Gastrocnemius medialis (tissue), 4 donors: ENCODE data around the gene PIAS1.

Experiments used
- POLR2A ChIP-seq, 2 donors: fragments of 450-650 bp; IDR thresholded peaks; one replicate each; pipeline ENCODE4 v1.6.1; 2017; ENCODE audit warnings: antibody characterized with exemption in 2 of 2, mild to moderate bottlenecking in 2 of 2, moderate library complexity in 2 of 2
- TF ChIP-seq, protein P1 (sequence below), 5 experiments: fragments of 450-650 bp in 3 of 5; fragments of 200-600 bp in 2 of 5; sonication (generic) in 2 of 5; IDR thresholded peaks in 4 of 5; conservative IDR thresholded peaks in 1 of 5; 1 replicate in 4 of 5; 2 replicates in 1 of 5; pipeline ENCODE4 v1.5.1; 2016 to 2019; ENCODE audit warnings: antibody characterized with exemption in 5 of 5, mild to moderate bottlenecking in 3 of 5, moderate library complexity in 3 of 5

DNA sequence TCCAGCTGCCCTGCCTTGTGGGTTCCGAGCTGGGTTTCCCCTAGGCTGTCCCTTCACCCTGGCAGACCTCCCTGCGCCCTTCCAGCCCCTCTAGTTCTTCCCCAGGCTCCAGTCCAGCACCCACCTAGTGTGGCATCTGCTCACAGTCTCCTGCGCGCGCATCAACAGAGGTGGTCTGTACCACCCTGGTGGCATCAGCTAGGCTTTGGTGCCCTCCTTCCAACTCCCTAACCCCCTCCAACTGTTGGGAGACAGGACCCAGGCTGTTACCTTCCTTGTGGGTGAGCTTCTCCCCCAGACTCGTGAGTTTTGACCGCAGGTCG lies 143.0 kb downstream of the PIAS1 start:
- no peak for TF ChIP-seq POLR2A (IDR thresholded peaks at IDR 0.05)
- TF ChIP-seq, protein P1, sequence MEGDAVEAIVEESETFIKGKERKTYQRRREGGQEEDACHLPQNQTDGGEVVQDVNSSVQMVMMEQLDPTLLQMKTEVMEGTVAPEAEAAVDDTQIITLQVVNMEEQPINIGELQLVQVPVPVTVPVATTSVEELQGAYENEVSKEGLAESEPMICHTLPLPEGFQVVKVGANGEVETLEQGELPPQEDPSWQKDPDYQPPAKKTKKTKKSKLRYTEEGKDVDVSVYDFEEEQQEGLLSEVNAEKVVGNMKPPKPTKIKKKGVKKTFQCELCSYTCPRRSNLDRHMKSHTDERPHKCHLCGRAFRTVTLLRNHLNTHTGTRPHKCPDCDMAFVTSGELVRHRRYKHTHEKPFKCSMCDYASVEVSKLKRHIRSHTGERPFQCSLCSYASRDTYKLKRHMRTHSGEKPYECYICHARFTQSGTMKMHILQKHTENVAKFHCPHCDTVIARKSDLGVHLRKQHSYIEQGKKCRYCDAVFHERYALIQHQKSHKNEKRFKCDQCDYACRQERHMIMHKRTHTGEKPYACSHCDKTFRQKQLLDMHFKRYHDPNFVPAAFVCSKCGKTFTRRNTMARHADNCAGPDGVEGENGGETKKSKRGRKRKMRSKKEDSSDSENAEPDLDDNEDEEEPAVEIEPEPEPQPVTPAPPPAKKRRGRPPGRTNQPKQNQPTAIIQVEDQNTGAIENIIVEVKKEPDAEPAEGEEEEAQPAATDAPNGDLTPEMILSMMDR (IDR thresholded peaks at IDR 0.05 in 4 of 5, conservative IDR thresholded peaks at IDR 0.05 in 1 of 5): no peak
